Measurements from ENCODE around the gene SLC26A3.
"Not testable (repeated sequence)": the region's sequence is repeated elsewhere in the genome, so short reads cannot be mapped to it uniquely, and the experiment has no call there.

The SLC26A3 gene

GRCh38 chr7:107803009-107803610 lies at the start of gene SLC26A3:
Gene SLC26A3 (minus strand): TSS chr7:107803223. CDS start chr7:107794509, 8,714 bp downstream.
- no peak for DNase-seq

- no peak for DNase-seq
Observed at GRCh38 chr7:107850643-107851042, 47.6 kb upstream of the SLC26A3 start.

GRCh38 chr7:107850216-107850615 lies 47.2 kb upstream of the SLC26A3 start:
- no peak for DNase-seq

- not testable (repeated sequence) for DNase-seq
Observed at GRCh38 chr7:107848211-107848610, 45.2 kb upstream of the SLC26A3 start.

- not testable (repeated sequence) for DNase-seq
Observed at GRCh38 chr7:107847836-107848175, 44.8 kb upstream of the SLC26A3 start.

GRCh38 chr7:107847168-107847835 lies 44.3 kb upstream of the SLC26A3 start:
- DNase-seq: no peak

- DNase-seq: peak in 1 of 2 donors; percentile 57
Observed at GRCh38 chr7:107846324-107846723, 43.3 kb upstream of the SLC26A3 start.

- DNase-seq: no peak
Observed at GRCh38 chr7:107843184-107843583, 40.2 kb upstream of the SLC26A3 start.

GRCh38 chr7:107842213-107842612 lies 39.2 kb upstream of the SLC26A3 start:
- no peak for DNase-seq

- DNase-seq: no peak
Observed at GRCh38 chr7:107838816-107839565, 36.0 kb upstream of the SLC26A3 start.

- DNase-seq: no peak
Observed at GRCh38 chr7:107838024-107838601, 35.1 kb upstream of the SLC26A3 start.

GRCh38 chr7:107837145-107837512 lies 34.1 kb upstream of the SLC26A3 start:
- no peak for DNase-seq

GRCh38 chr7:107836237-107837144 lies 33.5 kb upstream of the SLC26A3 start:
- no peak for DNase-seq

- DNase-seq: no peak
Observed at GRCh38 chr7:107834401-107834800, 31.4 kb upstream of the SLC26A3 start.

GRCh38 chr7:107833684-107834106 lies 30.7 kb upstream of the SLC26A3 start:
- no peak for DNase-seq

- no peak for DNase-seq
Observed at GRCh38 chr7:107830420-107830819, 27.4 kb upstream of the SLC26A3 start.

GRCh38 chr7:107828540-107828939 lies 25.5 kb upstream of the SLC26A3 start:
- DNase-seq: no peak

- DNase-seq: no peak
Observed at GRCh38 chr7:107827501-107827900, 24.5 kb upstream of the SLC26A3 start.

- DNase-seq: no peak
Observed at GRCh38 chr7:107826451-107826850, 23.4 kb upstream of the SLC26A3 start.

GRCh38 chr7:107824858-107825257 lies 21.8 kb upstream of the SLC26A3 start:
- no peak for DNase-seq

- no peak for DNase-seq
Observed at GRCh38 chr7:107818622-107819021, 15.6 kb upstream of the SLC26A3 start.

- no peak for DNase-seq
Observed at GRCh38 chr7:107816011-107816566, 13.1 kb upstream of the SLC26A3 start.

All from bone marrow (tissue), 2 donors.